H1 (cell line): ENCODE results near the gene THAP2. TPM values are rescaled to one million over a fixed set of nuclear protein-coding genes. Genes with fewer than 3 reads are reported as not detected.

Source experiments
- CTCF ChIA-PET: fragments of 300-600 bp; sonication (Branson Sonifier 250); formaldehyde crosslinking; loops from one replicate; lab custom pipeline; 2021; ENCODE audit not compliant: partially characterized antibody; lab: Charles Lee
- POLR2A ChIA-PET: fragments of 300-600 bp; sonication (Branson Sonifier 250); formaldehyde crosslinking; loops from one replicate; lab custom pipeline; 2021; ENCODE audit warnings: inconsistent platforms; ENCODE audit not compliant: partially characterized antibody; lab: Charles Lee
- DNase-seq, 2 experiments: peaks; one replicate each; pipeline versions ENCODE4 v3.0.0 to v3.0.0-alpha.2; 2010 to 2022; ENCODE audit warnings: low spot score in 2 of 2, low read depth in 1 of 2, mixed read lengths in 1 of 2
- FAIRE-seq: peaks from 2 replicates; lab custom pipeline; 2011; peaks lifted over from hg19 to GRCh38; lab: Jason Lieb, UNC
- H2AFZ ChIP-seq: 2 replicates; pipeline ENCODE4 v1.8.1; 2012; ENCODE audit warnings: low read length, inconsistent platforms
- H2AK5ac ChIP-seq: 2 replicates; pipeline ENCODE4 v1.6.1; 2013; ENCODE audit warnings: low read depth, low read length
- H2BK120ac ChIP-seq: replicated peaks from 2 replicates; pipeline ENCODE3; 2013; ENCODE audit warnings: low read depth, low read length, inconsistent platforms
- H2BK12ac ChIP-seq: 2 replicates; pipeline ENCODE4 v1.6.1; 2013; ENCODE audit warnings: low read depth, low read length
- H2BK15ac ChIP-seq: 2 replicates; pipeline ENCODE4 v1.6.1; 2013; ENCODE audit warnings: low read length
- H2BK20ac ChIP-seq: 2 replicates; pipeline ENCODE4 v1.6.1; 2013; ENCODE audit warnings: low read length
- H2BK5ac ChIP-seq: 2 replicates; pipeline ENCODE4 v1.6.1; 2013; ENCODE audit warnings: low read depth, low read length
- H3K14ac ChIP-seq: 2 replicates; pipeline ENCODE4 v1.6.1; 2013; ENCODE audit warnings: inconsistent platforms; ENCODE audit not compliant: insufficient read length
- H3K18ac ChIP-seq: 2 replicates; pipeline ENCODE4 v1.6.1; 2013; ENCODE audit warnings: low read length; ENCODE audit errors: extremely low read depth
- H3K23ac ChIP-seq: 2 replicates; pipeline ENCODE4 v1.6.1; 2013; ENCODE audit warnings: inconsistent platforms; ENCODE audit not compliant: insufficient read length
- H3K23me2 ChIP-seq: 2 replicates; pipeline ENCODE4 v1.6.1; 2013; ENCODE audit warnings: low read depth, low read length
- H3K27ac ChIP-seq: 2 replicates; pipeline ENCODE4 v1.6.1; 2011; ENCODE audit warnings: low read depth, low read length, inconsistent platforms
- H3K27me3 ChIP-seq, 4 experiments: replicated peaks in 1 of 4; 1 replicate in 1 of 4; 2 replicates in 3 of 4; pipeline versions ENCODE4 v1.6.1 to v1.8.1; 2011 to 2013; ENCODE audit warnings: low read length in 3 of 4, mild to moderate bottlenecking in 3 of 4, inconsistent platforms in 2 of 4, mixed read lengths in 2 of 4, moderate library complexity in 1 of 4; ENCODE audit not compliant: control insufficient read depth in 3 of 4, insufficient read depth in 3 of 4; ENCODE audit errors: extremely low read depth in 1 of 4
- H3K36me3 ChIP-seq, 4 experiments: 2 replicates each; pipeline versions ENCODE4 v1.6.1 to v1.8.1; 2011 to 2013; ENCODE audit warnings: mild to moderate bottlenecking in 4 of 4, low read length in 3 of 4, moderate library complexity in 2 of 4, control low read depth in 1 of 4, inconsistent platforms in 1 of 4; ENCODE audit not compliant: insufficient read depth in 4 of 4, control insufficient read depth in 2 of 4
- H3K4ac ChIP-seq: replicated peaks from 2 replicates; pipeline ENCODE3; 2013; ENCODE audit warnings: low read length, low read depth, mixed read lengths, inconsistent platforms; ENCODE audit not compliant: insufficient read length
- H3K4me1 ChIP-seq, 4 experiments: replicated peaks in 1 of 4; 1 replicate in 1 of 4; 2 replicates in 3 of 4; pipeline versions ENCODE4 v1.6.1 to v1.8.1; 2011 to 2013; ENCODE audit warnings: low read length in 3 of 4, inconsistent platforms in 2 of 4, mixed read lengths in 1 of 4; ENCODE audit not compliant: insufficient read depth in 4 of 4, control insufficient read depth in 3 of 4
- H3K4me2 ChIP-seq, 2 experiments: 2 replicates each; pipeline versions ENCODE4 v1.6.1 to v1.8.1; 2011 to 2013; ENCODE audit warnings: low read depth in 2 of 2, low read length in 2 of 2, control low read depth in 1 of 2, inconsistent platforms in 1 of 2, mild to moderate bottlenecking in 1 of 2; ENCODE audit not compliant: insufficient read depth in 1 of 2
- H3K4me3 ChIP-seq, 4 experiments: fragments of 200-600, 300-600 bp in 1 of 4; sonication (generic), shearing (Covaris generic), sonication (Bioruptor Twin) in 1 of 4; 2 replicates each; pipeline versions ENCODE4 v1.5.1 to v1.8.1; 2011 to 2016; ENCODE audit warnings: low read length in 4 of 4, low read depth in 3 of 4, control low read depth in 2 of 4, inconsistent platforms in 2 of 4, mild to moderate bottlenecking in 2 of 4, mixed read lengths in 1 of 4, moderate library complexity in 1 of 4; ENCODE audit not compliant: insufficient read depth in 2 of 4; ENCODE audit errors: extremely low read depth in 1 of 4
- H3K56ac ChIP-seq: replicated peaks from 2 replicates; pipeline ENCODE3; 2013; ENCODE audit warnings: low read depth, mild to moderate bottlenecking, mixed read lengths, low read length, inconsistent platforms; ENCODE audit not compliant: insufficient read length
- H3K79me1 ChIP-seq: 2 replicates; pipeline ENCODE4 v1.6.1; 2013; ENCODE audit warnings: low read depth, low read length, control low read depth
- H3K79me2 ChIP-seq, 2 experiments: 2 replicates each; pipeline versions ENCODE4 v1.6.1 to v1.8.1; 2012 to 2013; ENCODE audit warnings: low read length in 2 of 2, mild to moderate bottlenecking in 2 of 2, inconsistent platforms in 1 of 2; ENCODE audit not compliant: insufficient read depth in 2 of 2, control insufficient read depth in 1 of 2
- H3K9ac ChIP-seq, 4 experiments: replicated peaks in 1 of 4; 1 replicate in 1 of 4; 2 replicates in 3 of 4; pipeline versions ENCODE4 v1.6.1 to v1.8.1; 2011 to 2013; ENCODE audit warnings: low read depth in 3 of 4, low read length in 3 of 4, control low read depth in 2 of 4, mild to moderate bottlenecking in 2 of 4, moderate library complexity in 2 of 4, inconsistent platforms in 1 of 4; ENCODE audit errors: extremely low read depth in 1 of 4
- H3K9me3 ChIP-seq, 2 experiments: 2 replicates each; pipeline versions ENCODE4 v1.6.1 to v1.8.1; 2012 to 2013; ENCODE audit warnings: mild to moderate bottlenecking in 2 of 2, moderate library complexity in 2 of 2, control low read depth in 1 of 2, inconsistent platforms in 1 of 2, low read depth in 1 of 2, low read length in 1 of 2, mixed read lengths in 1 of 2; ENCODE audit not compliant: insufficient read depth in 2 of 2
- H4K20me1 ChIP-seq, 2 experiments: replicated peaks in 1 of 2; 2 replicates each; pipeline versions ENCODE3 to v1.8.1; 2011 to 2013; ENCODE audit warnings: inconsistent platforms in 2 of 2, low read length in 2 of 2, mild to moderate bottlenecking in 1 of 2; ENCODE audit not compliant: insufficient read depth in 2 of 2, control insufficient read depth in 1 of 2
- H4K5ac ChIP-seq: 2 replicates; pipeline ENCODE4 v1.6.1; 2013; ENCODE audit warnings: low read length, low read depth, mixed read lengths, inconsistent platforms; ENCODE audit not compliant: insufficient read length
- H4K8ac ChIP-seq: 2 replicates; pipeline ENCODE4 v1.8.0; 2013; ENCODE audit warnings: mild to moderate bottlenecking, moderate library complexity, low read length, inconsistent platforms; ENCODE audit not compliant: insufficient read depth; ENCODE audit errors: extremely low read depth
- H4K91ac ChIP-seq: replicated peaks from 2 replicates; pipeline ENCODE3; 2013; ENCODE audit warnings: low read length, mixed read lengths, inconsistent platforms; ENCODE audit not compliant: insufficient read length
- CBX8 ChIP-seq: fragments of 300-800, 300-1000 bp; sonication (generic); IDR thresholded peaks from 2 replicates; pipeline ENCODE4 v1.7.1; 2016; ENCODE audit warnings: low read depth, low read length, borderline replicate concordance
- CTCF ChIP-seq, 3 experiments: IDR thresholded peaks; 1 replicate in 2 of 3; 2 replicates in 1 of 3; pipeline versions ENCODE4 v1.5.1 to v1.6.1; 2011; ENCODE audit warnings: low read length in 3 of 3, mild to moderate bottlenecking in 3 of 3, inconsistent platforms in 2 of 3, low read depth in 1 of 3, moderate library complexity in 1 of 3; ENCODE audit not compliant: insufficient read depth in 1 of 3; ENCODE audit errors: control extremely low read depth in 1 of 3
- RAD21 ChIP-seq, 2 experiments: IDR thresholded peaks in 1 of 2; conservative IDR thresholded peaks in 1 of 2; 2 replicates each; pipeline ENCODE4 v1.6.1; 2011; ENCODE audit warnings: low read depth in 2 of 2, low read length in 2 of 2, improper control_type of control experiment in 1 of 2, inconsistent platforms in 1 of 2, mild to moderate bottlenecking in 1 of 2, moderate library complexity in 1 of 2
- WGBS, 2 experiments: shearing (Covaris generic) in 1 of 2; methylation state at CpG; one replicate each; pipeline versions ENCODE4 v1.1.6 to v1.1.7; 2013 to 2015; ENCODE audit warnings: low lambda C conversion rate in 2 of 2, mixed read lengths in 2 of 2, inconsistent platforms in 1 of 2, low coverage in 1 of 2, missing lambda C conversion rate in 1 of 2; ENCODE audit not compliant: insufficient replicate concordance in 2 of 2, insufficient coverage in 1 of 2, insufficient read length in 1 of 2; ENCODE audit errors: extremely low coverage in 1 of 2, missing lambda C conversion rate in 1 of 2; 5-methylcytosine and 5-hydroxymethylcytosine counted together
- polyA plus RNA-seq, 7 experiments: library from polyadenylated mRNA; depleted of rRNA in 3 of 7; stranded (reverse) in 5 of 7; unstranded in 2 of 7; fragments of >200 nt in 5 of 7; fragments of 200-250 nt in 2 of 7; gene quantifications; 1 replicate in 5 of 7; 2 replicates in 1 of 7; 4 replicates in 1 of 7; pipeline versions ENCODE4 v1.2.1 to v1.2.3, GENCODE V29; 2011 to 2013; ENCODE audit warnings: missing spikeins in 2 of 7, mixed read lengths in 2 of 7
- total RNA-seq: library from RNA; stranded (reverse); fragmentation: NEBNext Ultra II Directional; extraction: Animal tissue kit (Norgen Biotek cat#: 25700); gene quantifications from 2 replicates; pipeline ENCODE4 v1.2.1, GENCODE V29; 2021

The THAP2 gene
- total and polyA plus RNA-seq, 2 of the 8 experiments (the other 6 are each of a cell fraction or from before 2014, with no cell fraction given), result 1.8 to 5.3 TPM

- Histone ChIP-seq H2BK5ac (no peak overlapping the region), H3K4me3 (no peak overlapping the region), H2BK20ac (no peak overlapping the region), H3K23me2 (no peaks in the 10 kb centered on the region), H3K4ac (no peak overlapping the region), H2AFZ (no peak overlapping the region), H3K4me2 (no peak overlapping the region), H3K14ac (no peak overlapping the region), H4K91ac (no peak overlapping the region), H3K27me3 (no peaks in the 10 kb centered on the region), H2BK15ac (no peak overlapping the region), H3K23ac (no peak overlapping the region), H3K27ac (no peak overlapping the region), H3K18ac (no peak overlapping the region), H3K36me3 (peaks cover 6 to 61% (median 46%) of the 10 kb centered on the region in 4 experiments), H4K5ac (no peak overlapping the region), H2BK120ac (no peak overlapping the region), H3K9me3 (no peaks in the 10 kb centered on the region), H2BK12ac (no peak overlapping the region), H4K20me1 (peaks cover 0 to 3% of the 10 kb centered on the region in 2 experiments), H3K56ac (no peak overlapping the region), H3K79me1 (no peaks in the 10 kb centered on the region), H3K4me1 (no peaks in the 10 kb centered on the region), H2AK5ac (no peak overlapping the region), H3K9ac (no peak overlapping the region), H3K79me2 (no peaks in the 10 kb centered on the region), H4K8ac (no peak overlapping the region)
- TF ChIP-seq RAD21 (IDR thresholded peaks at IDR 0.05 in 1 of 2, conservative IDR thresholded peaks at IDR 0.05 in 1 of 2; ENCODE audit: low read depth in 2 of 2, low read length in 2 of 2) (peak; percentile 70 to 71), CTCF (IDR thresholded peaks at IDR 0.05; ENCODE audit: control extremely low read depth in 1 of 3, insufficient read depth in 1 of 3, low read depth in 1 of 3, low read length in 3 of 3) (peak in 2 of 3 experiments; percentile 62 to 78; a peak in 2 of 4 replicates), CBX8 (no peak)
- DNase-seq, result no peak
- ChIA-PET POLR2A (interaction anchor here (1.0 to 1.2 kb wide), 3 partner anchors 9 to 113 kb away, joined by 3 read pairs; no protein-coding TSS in a partner anchor), CTCF (interaction anchor here (0.6 to 3.1 kb wide), 27 partner anchors 9 to 499 kb away, joined by 3 to 24 read pairs (median 4); partner anchors contain the start of gene TMEM19)
- peak; percentile 82 for FAIRE-seq
- 72% methylated on average over 3 of the region's 3 CpGs; no CpG with 5 or more reads in 1 of the 2 experiments for WGBS, 2 experiments
Measured at GRCh38 chr12:71636704-71637115, 27.4 kb upstream of the THAP2 start.
